K562 (cell line): ENCODE results near the gene DTNA. TPM values are rescaled to one million over a fixed set of nuclear protein-coding genes. Genes with fewer than 3 reads are reported as not detected.

Source experiments
- ATAC-seq: fragments of 200-7000 bp; cut with Tn5 transposase; 3 replicates; pipeline ENCODE4 v1.9.1; 2020; ENCODE audit warnings: moderate library complexity
- BruUV-seq: library from RNA; stranded (reverse); fragments of 400-500 nt; replicated peaks from 2 replicates; lab custom pipeline; 2021; lab: Mats Ljungman, UMichigan
- CTCF ChIA-PET: fragments of 300-600 bp; formaldehyde crosslinking; extraction: SDS; loops from one replicate; lab custom pipeline; 2021; ENCODE audit warnings: low intra/inter-chr PET ratio; lab: Yijun Ruan, JAX
- POLR2A ChIA-PET: fragments of 300-600, 350-650 bp; sonication (Branson Sonifier 250); formaldehyde crosslinking; extraction: SDS; loops from one replicate; lab custom pipeline; 2021; ENCODE audit warnings: antibody characterized with exemption, inconsistent platforms; lab: Yijun Ruan, JAX
- DNase-seq, 4 experiments: peaks; one replicate each; pipeline versions ENCODE4 v3.0.0 to v3.0.0-alpha.2; 2011 to 2018; ENCODE audit warnings: low spot score in 3 of 4, mixed read lengths in 3 of 4; ENCODE audit errors: extremely low read depth in 1 of 4
- FAIRE-seq: peaks from 2 replicates; lab custom pipeline; 2011; peaks lifted over from hg19 to GRCh38; lab: Jason Lieb, UNC
- H2AFZ ChIP-seq: 2 replicates; pipeline ENCODE4 v1.6.0; 2011; ENCODE audit warnings: low read depth, low read length, control low read depth, inconsistent platforms
- H3K27ac ChIP-seq: fragments of 200-600 bp; 3 replicates; pipeline ENCODE4 v1.8.0; 2011; ENCODE audit warnings: low read depth, mild to moderate bottlenecking, control low read depth, inconsistent platforms, low read length, moderate library complexity, mixed read lengths; ENCODE audit errors: extremely low read depth
- H3K27me3 ChIP-seq, 2 experiments: fragments of 300-600 bp in 1 of 2; 2 replicates in 1 of 2; 3 replicates in 1 of 2; pipeline versions ENCODE4 v1.6.0 to v1.8.0; 2011; ENCODE audit warnings: inconsistent platforms in 2 of 2, low read length in 2 of 2, mild to moderate bottlenecking in 1 of 2, mixed read lengths in 1 of 2, moderate library complexity in 1 of 2; ENCODE audit not compliant: control insufficient read depth in 2 of 2, insufficient read depth in 2 of 2
- H3K36me3 ChIP-seq: fragments of 300-600 bp; 3 replicates; pipeline ENCODE4 v1.8.0; 2011; ENCODE audit warnings: mild to moderate bottlenecking, low read length, inconsistent platforms; ENCODE audit not compliant: control insufficient read depth, insufficient read depth
- H3K4me1 ChIP-seq, 2 experiments: fragments of 200-600 bp in 1 of 2; replicated peaks in 1 of 2; 2 replicates in 1 of 2; 3 replicates in 1 of 2; pipeline versions ENCODE4 v1.5.1 to v1.8.0; 2011; ENCODE audit warnings: inconsistent platforms in 2 of 2, low read length in 2 of 2, mild to moderate bottlenecking in 1 of 2, mixed read lengths in 1 of 2, moderate library complexity in 1 of 2; ENCODE audit not compliant: control insufficient read depth in 2 of 2, insufficient read depth in 2 of 2
- H3K4me2 ChIP-seq: 2 replicates; pipeline ENCODE4 v1.6.1; 2011; ENCODE audit warnings: low read length, control low read depth, inconsistent platforms, mixed read lengths; ENCODE audit not compliant: insufficient read depth
- H3K4me3 ChIP-seq: fragments of 200-600 bp; sonication (generic), shearing (Covaris generic); 2 replicates; pipeline ENCODE4 v1.5.1; 2016; ENCODE audit warnings: control low read depth, inconsistent platforms
- H3K79me2 ChIP-seq: fragments of 200-600 bp; 3 replicates; pipeline ENCODE4 v1.8.0; 2011; ENCODE audit warnings: low read length, inconsistent platforms; ENCODE audit not compliant: control insufficient read depth, insufficient read depth
- H3K9ac ChIP-seq, 2 experiments: 2 replicates each; pipeline versions ENCODE4 v1.6.0 to v1.6.1; 2011; ENCODE audit warnings: low read depth in 2 of 2, low read length in 2 of 2, control low read depth in 1 of 2, inconsistent platforms in 1 of 2, mild to moderate bottlenecking in 1 of 2, mixed read lengths in 1 of 2; ENCODE audit not compliant: insufficient read depth in 1 of 2
- H3K9me1 ChIP-seq: one replicate; pipeline ENCODE4 v1.6.0; 2011; ENCODE audit warnings: inconsistent platforms, mild to moderate bottlenecking, low read length, moderate library complexity; ENCODE audit not compliant: control insufficient read depth, insufficient read depth
- H3K9me3 ChIP-seq: replicated peaks from 2 replicates; pipeline ENCODE4 v1.5.1; 2011; ENCODE audit warnings: low read depth, low read length, inconsistent platforms; ENCODE audit not compliant: control insufficient read depth, insufficient read depth
- H4K20me1 ChIP-seq: replicated peaks from 2 replicates; pipeline ENCODE4 v1.6.1; 2011; ENCODE audit warnings: low read length, inconsistent platforms, mixed read lengths; ENCODE audit not compliant: control insufficient read depth, insufficient read depth
- CBX1 ChIP-seq: sonication (generic); IDR thresholded peaks from 2 replicates; pipeline ENCODE4 v1.6.1; 2016; ENCODE audit warnings: antibody characterized with exemption, low read depth, mild to moderate bottlenecking
- KDM2B ChIP-seq: fragments of 250-450 bp; sonication (Bioruptor Pico); IDR thresholded peaks from 2 replicates; pipeline ENCODE4 v1.8.0; 2021; ENCODE audit warnings: mild to moderate bottlenecking, moderate library complexity
- PHB ChIP-seq: fragments of 250-450 bp; sonication (Bioruptor Pico); IDR thresholded peaks from 2 replicates; pipeline ENCODE4 v1.5.0; 2021
- RNF219 ChIP-seq: fragments of 250-450 bp; sonication (Bioruptor Pico); IDR thresholded peaks from 2 replicates; pipeline ENCODE4 v1.5.0; 2022; ENCODE audit warnings: mild to moderate bottlenecking
- THAP12 ChIP-seq: fragments of 250-450 bp; sonication (Bioruptor Pico); IDR thresholded peaks from 2 replicates; pipeline ENCODE4 v1.9.0; 2021; ENCODE audit warnings: mild to moderate bottlenecking, inconsistent platforms
- XRCC3 ChIP-seq: fragments of 450-650 bp; IDR thresholded peaks from 2 replicates; pipeline ENCODE4 v1.6.1; 2017; ENCODE audit warnings: mild to moderate bottlenecking, moderate library complexity
- ZNF124 ChIP-seq: sonication (generic); formaldehyde crosslinking; IDR thresholded peaks from 2 replicates; pipeline ENCODE4 v1.8.1; 2022; ENCODE audit warnings: missing genetic modification reagents
- ZNF217 ChIP-seq: sonication (generic); formaldehyde crosslinking; IDR thresholded peaks from 2 replicates; pipeline ENCODE4 v1.8.0; 2022; ENCODE audit warnings: mild to moderate bottlenecking, missing genetic modification reagents
- ZNF785 ChIP-seq: fragments of 250-450 bp; sonication (Bioruptor Pico); IDR thresholded peaks from 2 replicates; pipeline ENCODE4 v1.4.0; 2020; ENCODE audit warnings: mild to moderate bottlenecking
- WGBS: fragments of 100-300 bp; shearing (Covaris generic); methylation state at CpG from one replicate; pipeline ENCODE4 v1.1.6; 2016; ENCODE audit warnings: low coverage, mixed read lengths; ENCODE audit not compliant: insufficient coverage; ENCODE audit errors: missing lambda C conversion rate; 5-methylcytosine and 5-hydroxymethylcytosine counted together
- in situ Hi-C: fragments of 300-500 bp; cut with MboI; formaldehyde crosslinking; loops from 4 replicates; pipeline ENCODE4 v1.15.0; 2018; ENCODE audit warnings: inconsistent platforms, mixed read lengths
- intact Hi-C: fragments of 100-400 bp; cut with micrococcal nuclease; formaldehyde crosslinking; loops from 2 replicates; pipeline ENCODE4 v1.14.2; 2022
- polyA plus RNA-seq, 8 experiments: library from polyadenylated mRNA; depleted of rRNA in 4 of 8; stranded (reverse) in 5 of 8; unstranded in 3 of 8; fragments of >200 nt; fragmentation: Nextera tagmentation in 2 of 8; fragmentation: Illumina TruSeq in 1 of 8; extraction: Ambion mirVana in 2 of 8; extraction: Trizol in 1 of 8; gene quantifications; 2 replicates each; pipeline versions ENCODE4 v1.2.1 to v1.2.3, GENCODE V29; 2011 to 2014; ENCODE audit warnings: inconsistent platforms in 1 of 8, missing spikeins in 1 of 8
- total RNA-seq, 7 experiments: library from RNA; depleted of rRNA in 6 of 7; stranded (reverse); fragments of >200 nt in 6 of 7; fragmentation: Illumina TruSeq in 2 of 7; extraction: Trizol in 2 of 7; gene quantifications; 2 replicates each; pipeline versions ENCODE4 v1.2.1 to v1.2.3, GENCODE V29; 2011 to 2021; ENCODE audit warnings: low replicate concordance in 1 of 7
- TF ChIP-seq, protein P1 (sequence below): fragments of 450-650 bp; IDR thresholded peaks from 2 replicates; pipeline ENCODE4 v1.6.1; 2016; ENCODE audit warnings: mild to moderate bottlenecking
- TF ChIP-seq, protein P2 (sequence below): sonication (generic); formaldehyde crosslinking; IDR thresholded peaks from 2 replicates; pipeline ENCODE4 v1.8.0; 2022; ENCODE audit warnings: mild to moderate bottlenecking, missing genetic modification reagents

The DTNA gene
- total and polyA plus RNA-seq, 9 of the 15 experiments (the other 6 are each of a cell fraction or from before 2014, with no cell fraction given), result 0.07 to 2.4 (median 0.22) TPM; not detected in 2

- Histone ChIP-seq H3K9me3 (no peaks in the 10 kb centered on the region), H3K9ac (no peak overlapping the region), H3K27ac (no peak overlapping the region), H3K79me2 (no peaks in the 10 kb centered on the region), H4K20me1 (no peaks in the 10 kb centered on the region), H3K27me3 (no peaks in the 10 kb centered on the region), H3K4me2 (no peak overlapping the region), H2AFZ (no peak overlapping the region), H3K4me1 (no peaks in the 10 kb centered on the region), H3K9me1 (no peaks in the 10 kb centered on the region), H3K4me3 (no peak overlapping the region), H3K36me3 (no peaks in the 10 kb centered on the region)
- 0% methylated on average over 1 of the region's 1 CpG for WGBS
- intact Hi-C loops, result no loop called here
- ChIA-PET POLR2A (no interaction called here), CTCF (no interaction called here)
- TF ChIP-seq RNF219 (CRISPR knock-in tag), result no peak
- TF ChIP-seq ZNF785, result no peak
- TF ChIP-seq, protein P1, sequence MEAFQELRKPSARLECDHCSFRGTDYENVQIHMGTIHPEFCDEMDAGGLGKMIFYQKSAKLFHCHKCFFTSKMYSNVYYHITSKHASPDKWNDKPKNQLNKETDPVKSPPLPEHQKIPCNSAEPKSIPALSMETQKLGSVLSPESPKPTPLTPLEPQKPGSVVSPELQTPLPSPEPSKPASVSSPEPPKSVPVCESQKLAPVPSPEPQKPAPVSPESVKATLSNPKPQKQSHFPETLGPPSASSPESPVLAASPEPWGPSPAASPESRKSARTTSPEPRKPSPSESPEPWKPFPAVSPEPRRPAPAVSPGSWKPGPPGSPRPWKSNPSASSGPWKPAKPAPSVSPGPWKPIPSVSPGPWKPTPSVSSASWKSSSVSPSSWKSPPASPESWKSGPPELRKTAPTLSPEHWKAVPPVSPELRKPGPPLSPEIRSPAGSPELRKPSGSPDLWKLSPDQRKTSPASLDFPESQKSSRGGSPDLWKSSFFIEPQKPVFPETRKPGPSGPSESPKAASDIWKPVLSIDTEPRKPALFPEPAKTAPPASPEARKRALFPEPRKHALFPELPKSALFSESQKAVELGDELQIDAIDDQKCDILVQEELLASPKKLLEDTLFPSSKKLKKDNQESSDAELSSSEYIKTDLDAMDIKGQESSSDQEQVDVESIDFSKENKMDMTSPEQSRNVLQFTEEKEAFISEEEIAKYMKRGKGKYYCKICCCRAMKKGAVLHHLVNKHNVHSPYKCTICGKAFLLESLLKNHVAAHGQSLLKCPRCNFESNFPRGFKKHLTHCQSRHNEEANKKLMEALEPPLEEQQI, result no peak
- no peak for TF ChIP-seq ZNF217 (CRISPR knock-in tag)
- TF ChIP-seq CBX1, result no peak
- no peak for TF ChIP-seq KDM2B (CRISPR knock-in tag)
- TF ChIP-seq, protein P2, sequence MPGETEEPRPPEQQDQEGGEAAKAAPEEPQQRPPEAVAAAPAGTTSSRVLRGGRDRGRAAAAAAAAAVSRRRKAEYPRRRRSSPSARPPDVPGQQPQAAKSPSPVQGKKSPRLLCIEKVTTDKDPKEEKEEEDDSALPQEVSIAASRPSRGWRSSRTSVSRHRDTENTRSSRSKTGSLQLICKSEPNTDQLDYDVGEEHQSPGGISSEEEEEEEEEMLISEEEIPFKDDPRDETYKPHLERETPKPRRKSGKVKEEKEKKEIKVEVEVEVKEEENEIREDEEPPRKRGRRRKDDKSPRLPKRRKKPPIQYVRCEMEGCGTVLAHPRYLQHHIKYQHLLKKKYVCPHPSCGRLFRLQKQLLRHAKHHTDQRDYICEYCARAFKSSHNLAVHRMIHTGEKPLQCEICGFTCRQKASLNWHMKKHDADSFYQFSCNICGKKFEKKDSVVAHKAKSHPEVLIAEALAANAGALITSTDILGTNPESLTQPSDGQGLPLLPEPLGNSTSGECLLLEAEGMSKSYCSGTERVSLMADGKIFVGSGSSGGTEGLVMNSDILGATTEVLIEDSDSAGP, result no peak
- TF ChIP-seq PHB (CRISPR knock-in tag), result no peak
- no peak for TF ChIP-seq XRCC3
- TF ChIP-seq ZNF124 (CRISPR knock-in tag), result no peak
- no peak for TF ChIP-seq THAP12 (CRISPR knock-in tag)
- DNase-seq, result no peak
- no TSS peak for BruUV-seq
- ATAC-seq, result no peak
- no peak for FAIRE-seq
- in situ Hi-C loops, result no loop called here
Measured at GRCh38 chr18:34734056-34734455, 24.0 kb downstream of the DTNA start.
